H1 (cell line): Measurements from ENCODE around the gene HTR2C. TPM values are rescaled to one million over a fixed set of nuclear protein-coding genes. Genes with fewer than 3 reads are reported as not detected.

ENCODE experiments used
- CTCF ChIA-PET: fragments of 300-600 bp; sonication (Branson Sonifier 250); formaldehyde crosslinking; loops from one replicate; lab custom pipeline; 2021; ENCODE audit not compliant: partially characterized antibody; lab: Charles Lee
- POLR2A ChIA-PET: fragments of 300-600 bp; sonication (Branson Sonifier 250); formaldehyde crosslinking; loops from one replicate; lab custom pipeline; 2021; ENCODE audit warnings: inconsistent platforms; ENCODE audit not compliant: partially characterized antibody; lab: Charles Lee
- DNase-seq, 2 experiments: peaks; one replicate each; pipeline versions ENCODE4 v3.0.0 to v3.0.0-alpha.2; 2010 to 2022; ENCODE audit warnings: low spot score in 2 of 2, low read depth in 1 of 2, mixed read lengths in 1 of 2
- FAIRE-seq: peaks from 2 replicates; lab custom pipeline; 2011; peaks lifted over from hg19 to GRCh38; lab: Jason Lieb, UNC
- H2AFZ ChIP-seq: 2 replicates; pipeline ENCODE4 v1.8.1; 2012; ENCODE audit warnings: low read length, inconsistent platforms
- H2AK5ac ChIP-seq: 2 replicates; pipeline ENCODE4 v1.6.1; 2013; ENCODE audit warnings: low read depth, low read length
- H2BK120ac ChIP-seq: replicated peaks from 2 replicates; pipeline ENCODE3; 2013; ENCODE audit warnings: low read depth, low read length, inconsistent platforms
- H2BK12ac ChIP-seq: 2 replicates; pipeline ENCODE4 v1.6.1; 2013; ENCODE audit warnings: low read depth, low read length
- H2BK15ac ChIP-seq: 2 replicates; pipeline ENCODE4 v1.6.1; 2013; ENCODE audit warnings: low read length
- H2BK20ac ChIP-seq: 2 replicates; pipeline ENCODE4 v1.6.1; 2013; ENCODE audit warnings: low read length
- H2BK5ac ChIP-seq: 2 replicates; pipeline ENCODE4 v1.6.1; 2013; ENCODE audit warnings: low read depth, low read length
- H3K14ac ChIP-seq: 2 replicates; pipeline ENCODE4 v1.6.1; 2013; ENCODE audit warnings: inconsistent platforms; ENCODE audit not compliant: insufficient read length
- H3K18ac ChIP-seq: 2 replicates; pipeline ENCODE4 v1.6.1; 2013; ENCODE audit warnings: low read length; ENCODE audit errors: extremely low read depth
- H3K23ac ChIP-seq: 2 replicates; pipeline ENCODE4 v1.6.1; 2013; ENCODE audit warnings: inconsistent platforms; ENCODE audit not compliant: insufficient read length
- H3K23me2 ChIP-seq: 2 replicates; pipeline ENCODE4 v1.6.1; 2013; ENCODE audit warnings: low read depth, low read length
- H3K27ac ChIP-seq: 2 replicates; pipeline ENCODE4 v1.6.1; 2011; ENCODE audit warnings: low read depth, low read length, inconsistent platforms
- H3K27me3 ChIP-seq, 4 experiments: replicated peaks in 1 of 4; 1 replicate in 1 of 4; 2 replicates in 3 of 4; pipeline versions ENCODE4 v1.6.1 to v1.8.1; 2011 to 2013; ENCODE audit warnings: low read length in 3 of 4, mild to moderate bottlenecking in 3 of 4, inconsistent platforms in 2 of 4, mixed read lengths in 2 of 4, moderate library complexity in 1 of 4; ENCODE audit not compliant: control insufficient read depth in 3 of 4, insufficient read depth in 3 of 4; ENCODE audit errors: extremely low read depth in 1 of 4
- H3K36me3 ChIP-seq, 4 experiments: 2 replicates each; pipeline versions ENCODE4 v1.6.1 to v1.8.1; 2011 to 2013; ENCODE audit warnings: mild to moderate bottlenecking in 4 of 4, low read length in 3 of 4, moderate library complexity in 2 of 4, control low read depth in 1 of 4, inconsistent platforms in 1 of 4; ENCODE audit not compliant: insufficient read depth in 4 of 4, control insufficient read depth in 2 of 4
- H3K4ac ChIP-seq: replicated peaks from 2 replicates; pipeline ENCODE3; 2013; ENCODE audit warnings: low read length, low read depth, mixed read lengths, inconsistent platforms; ENCODE audit not compliant: insufficient read length
- H3K4me1 ChIP-seq, 4 experiments: replicated peaks in 1 of 4; 1 replicate in 1 of 4; 2 replicates in 3 of 4; pipeline versions ENCODE4 v1.6.1 to v1.8.1; 2011 to 2013; ENCODE audit warnings: low read length in 3 of 4, inconsistent platforms in 2 of 4, mixed read lengths in 1 of 4; ENCODE audit not compliant: insufficient read depth in 4 of 4, control insufficient read depth in 3 of 4
- H3K4me2 ChIP-seq, 2 experiments: 2 replicates each; pipeline versions ENCODE4 v1.6.1 to v1.8.1; 2011 to 2013; ENCODE audit warnings: low read depth in 2 of 2, low read length in 2 of 2, control low read depth in 1 of 2, inconsistent platforms in 1 of 2, mild to moderate bottlenecking in 1 of 2; ENCODE audit not compliant: insufficient read depth in 1 of 2
- H3K4me3 ChIP-seq, 4 experiments: fragments of 200-600, 300-600 bp in 1 of 4; sonication (generic), shearing (Covaris generic), sonication (Bioruptor Twin) in 1 of 4; 2 replicates each; pipeline versions ENCODE4 v1.5.1 to v1.8.1; 2011 to 2016; ENCODE audit warnings: low read length in 4 of 4, low read depth in 3 of 4, control low read depth in 2 of 4, inconsistent platforms in 2 of 4, mild to moderate bottlenecking in 2 of 4, mixed read lengths in 1 of 4, moderate library complexity in 1 of 4; ENCODE audit not compliant: insufficient read depth in 2 of 4; ENCODE audit errors: extremely low read depth in 1 of 4
- H3K56ac ChIP-seq: replicated peaks from 2 replicates; pipeline ENCODE3; 2013; ENCODE audit warnings: low read depth, mild to moderate bottlenecking, mixed read lengths, low read length, inconsistent platforms; ENCODE audit not compliant: insufficient read length
- H3K79me1 ChIP-seq: 2 replicates; pipeline ENCODE4 v1.6.1; 2013; ENCODE audit warnings: low read depth, low read length, control low read depth
- H3K79me2 ChIP-seq, 2 experiments: 2 replicates each; pipeline versions ENCODE4 v1.6.1 to v1.8.1; 2012 to 2013; ENCODE audit warnings: low read length in 2 of 2, mild to moderate bottlenecking in 2 of 2, inconsistent platforms in 1 of 2; ENCODE audit not compliant: insufficient read depth in 2 of 2, control insufficient read depth in 1 of 2
- H3K9ac ChIP-seq, 4 experiments: replicated peaks in 1 of 4; 1 replicate in 1 of 4; 2 replicates in 3 of 4; pipeline versions ENCODE4 v1.6.1 to v1.8.1; 2011 to 2013; ENCODE audit warnings: low read depth in 3 of 4, low read length in 3 of 4, control low read depth in 2 of 4, mild to moderate bottlenecking in 2 of 4, moderate library complexity in 2 of 4, inconsistent platforms in 1 of 4; ENCODE audit errors: extremely low read depth in 1 of 4
- H3K9me3 ChIP-seq, 2 experiments: 2 replicates each; pipeline versions ENCODE4 v1.6.1 to v1.8.1; 2012 to 2013; ENCODE audit warnings: mild to moderate bottlenecking in 2 of 2, moderate library complexity in 2 of 2, control low read depth in 1 of 2, inconsistent platforms in 1 of 2, low read depth in 1 of 2, low read length in 1 of 2, mixed read lengths in 1 of 2; ENCODE audit not compliant: insufficient read depth in 2 of 2
- H4K20me1 ChIP-seq, 2 experiments: replicated peaks in 1 of 2; 2 replicates each; pipeline versions ENCODE3 to v1.8.1; 2011 to 2013; ENCODE audit warnings: inconsistent platforms in 2 of 2, low read length in 2 of 2, mild to moderate bottlenecking in 1 of 2; ENCODE audit not compliant: insufficient read depth in 2 of 2, control insufficient read depth in 1 of 2
- H4K5ac ChIP-seq: 2 replicates; pipeline ENCODE4 v1.6.1; 2013; ENCODE audit warnings: low read length, low read depth, mixed read lengths, inconsistent platforms; ENCODE audit not compliant: insufficient read length
- H4K8ac ChIP-seq: 2 replicates; pipeline ENCODE4 v1.8.0; 2013; ENCODE audit warnings: mild to moderate bottlenecking, moderate library complexity, low read length, inconsistent platforms; ENCODE audit not compliant: insufficient read depth; ENCODE audit errors: extremely low read depth
- H4K91ac ChIP-seq: replicated peaks from 2 replicates; pipeline ENCODE3; 2013; ENCODE audit warnings: low read length, mixed read lengths, inconsistent platforms; ENCODE audit not compliant: insufficient read length
- KDM5A ChIP-seq: fragments of 200-600 bp; IDR thresholded peaks from 2 replicates; pipeline ENCODE4 v1.7.1; 2012; ENCODE audit warnings: mild to moderate bottlenecking, low read length, inconsistent platforms, mixed read lengths
- POLR2AphosphoS5 ChIP-seq: IDR thresholded peaks from 2 replicates; pipeline ENCODE4 v1.6.1; 2011; ENCODE audit warnings: low read depth, low read length
- RAD21 ChIP-seq, 2 experiments: IDR thresholded peaks in 1 of 2; conservative IDR thresholded peaks in 1 of 2; 2 replicates each; pipeline ENCODE4 v1.6.1; 2011; ENCODE audit warnings: low read depth in 2 of 2, low read length in 2 of 2, improper control_type of control experiment in 1 of 2, inconsistent platforms in 1 of 2, mild to moderate bottlenecking in 1 of 2, moderate library complexity in 1 of 2
- RNF2 ChIP-seq: fragments of 200-900, 300-1000 bp; sonication (generic); IDR thresholded peaks from 2 replicates; pipeline ENCODE4 v1.7.1; 2016; ENCODE audit warnings: borderline replicate concordance, low read depth, mild to moderate bottlenecking, antibody characterized with exemption, low read length; ENCODE audit not compliant: poor library complexity, severe bottlenecking; ENCODE audit errors: missing control alignments
- SUZ12 ChIP-seq: fragments of 200-600 bp; sonication (generic); IDR thresholded peaks from 2 replicates; pipeline ENCODE4 v1.6.1; 2012; ENCODE audit warnings: mild to moderate bottlenecking, inconsistent platforms, low read length, moderate library complexity, mixed read lengths
- WGBS, 2 experiments: shearing (Covaris generic) in 1 of 2; methylation state at CpG; one replicate each; pipeline versions ENCODE4 v1.1.6 to v1.1.7; 2013 to 2015; ENCODE audit warnings: low lambda C conversion rate in 2 of 2, mixed read lengths in 2 of 2, inconsistent platforms in 1 of 2, low coverage in 1 of 2, missing lambda C conversion rate in 1 of 2; ENCODE audit not compliant: insufficient replicate concordance in 2 of 2, insufficient coverage in 1 of 2, insufficient read length in 1 of 2; ENCODE audit errors: extremely low coverage in 1 of 2, missing lambda C conversion rate in 1 of 2; 5-methylcytosine and 5-hydroxymethylcytosine counted together
- polyA plus RNA-seq, 7 experiments: library from polyadenylated mRNA; depleted of rRNA in 3 of 7; stranded (reverse) in 5 of 7; unstranded in 2 of 7; fragments of >200 nt in 5 of 7; fragments of 200-250 nt in 2 of 7; gene quantifications; 1 replicate in 5 of 7; 2 replicates in 1 of 7; 4 replicates in 1 of 7; pipeline versions ENCODE4 v1.2.1 to v1.2.3, GENCODE V29; 2011 to 2013; ENCODE audit warnings: missing spikeins in 2 of 7, mixed read lengths in 2 of 7
- total RNA-seq: library from RNA; stranded (reverse); fragmentation: NEBNext Ultra II Directional; extraction: Animal tissue kit (Norgen Biotek cat#: 25700); gene quantifications from 2 replicates; pipeline ENCODE4 v1.2.1, GENCODE V29; 2021
- TF ChIP-seq, protein P1 (sequence below): IDR thresholded peaks from 2 replicates; pipeline ENCODE4 v1.6.1; 2012; ENCODE audit warnings: inconsistent platforms
- TF ChIP-seq, protein P2 (sequence below): IDR thresholded peaks from 2 replicates; pipeline ENCODE4 v1.6.1; 2012; ENCODE audit warnings: inconsistent platforms

HTR2C gene
- total and polyA plus RNA-seq, 2 of the 8 experiments (the other 6 are each of a cell fraction or from before 2014, with no cell fraction given) = 1.7 to 2.0 TPM

DNA sequence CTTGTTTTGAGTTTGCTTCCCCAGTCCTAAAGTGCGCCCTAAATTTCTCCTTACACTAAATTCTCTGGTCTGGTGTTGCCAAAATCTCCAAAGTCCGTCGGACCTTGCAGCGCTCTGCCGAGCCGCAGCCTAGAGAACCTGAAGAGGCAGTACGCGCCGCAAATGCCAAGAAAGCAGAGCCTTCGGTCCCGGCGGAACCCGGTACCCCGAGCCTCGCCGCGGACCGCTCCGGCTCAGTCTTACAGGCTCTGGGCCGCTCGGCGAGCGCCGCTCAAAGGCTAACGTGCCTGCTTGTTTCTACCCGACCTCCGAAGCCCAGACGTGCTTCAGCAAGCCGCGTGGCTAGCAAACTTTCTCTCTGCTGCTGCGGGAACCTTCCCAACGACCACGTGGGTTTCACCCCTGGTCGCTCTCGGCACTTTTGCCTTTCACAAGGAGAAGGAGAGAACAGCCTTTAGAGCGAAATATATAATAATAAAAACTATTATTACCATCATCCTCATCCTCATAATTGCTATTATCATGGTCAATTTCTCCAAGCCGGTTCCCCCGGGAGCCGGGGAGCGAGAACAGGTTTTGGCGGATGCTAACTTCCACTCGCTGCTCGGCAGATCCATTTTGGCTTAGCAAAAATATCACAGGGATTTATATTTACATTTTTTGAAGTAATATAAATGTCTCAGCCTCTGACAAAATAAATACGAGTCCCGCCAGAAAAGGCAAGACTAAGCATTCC lies 2.2 kb upstream of the HTR2C start:
- ChIA-PET POLR2A (interaction anchor here (1.3 kb wide), 1 partner anchor 543 kb away, joined by 3 read pairs; no protein-coding TSS in a partner anchor), CTCF (no interaction called here)
- Histone ChIP-seq H2AK5ac (no peak overlapping the region), H3K4me3 (peak overlapping the region; percentile 14 to 72 (median 25); a peak in 6 of 8 replicates), H3K18ac (peak overlapping the region; percentile 60; the same call in 1 of the 2 replicates), H4K5ac (no peak overlapping the region), H3K23me2 (peaks cover 3% of the 10 kb centered on the region; the same call in 1 of the 2 replicates), H3K23ac (no peak overlapping the region), H2BK20ac (no peak overlapping the region), H3K4me2 (peak overlapping the region; percentile 64 to 94), H2BK12ac (no peak overlapping the region), H4K20me1 (peaks cover 0 to 2% of the 10 kb centered on the region in 2 experiments), H3K79me2 (no peaks in the 10 kb centered on the region), H3K36me3 (no peaks in the 10 kb centered on the region), H4K8ac (no peak overlapping the region), H2BK5ac (no peak overlapping the region), H2BK15ac (no peak overlapping the region), H3K27ac (no peak overlapping the region), H3K9ac (0 out of 7 replicates have a peak overlapping the region, but pooled peaks of 1 of the 4 experiments have one; percentile 30), H3K79me1 (no peaks in the 10 kb centered on the region), H4K91ac (no peak overlapping the region), H3K4me1 (peaks cover 0 to 7% (median 4%) of the 10 kb centered on the region in 4 experiments; a peak in 5 of 7 replicates), H3K27me3 (peaks cover 12 to 62% (median 52%) of the 10 kb centered on the region in 4 experiments), H2BK120ac (no peak overlapping the region), H3K56ac (no peak overlapping the region), H3K4ac (no peak overlapping the region), H3K9me3 (no peaks in the 10 kb centered on the region), H3K14ac (no peak overlapping the region), H2AFZ (peak overlapping the region; percentile 53; the same call in 1 of the 2 replicates)
- WGBS, 2 experiments = 3% methylated on average over 39 of the region's 45 CpGs; no CpG with 5 or more reads in 1 of the 2 experiments
- TF ChIP-seq, protein P1, sequence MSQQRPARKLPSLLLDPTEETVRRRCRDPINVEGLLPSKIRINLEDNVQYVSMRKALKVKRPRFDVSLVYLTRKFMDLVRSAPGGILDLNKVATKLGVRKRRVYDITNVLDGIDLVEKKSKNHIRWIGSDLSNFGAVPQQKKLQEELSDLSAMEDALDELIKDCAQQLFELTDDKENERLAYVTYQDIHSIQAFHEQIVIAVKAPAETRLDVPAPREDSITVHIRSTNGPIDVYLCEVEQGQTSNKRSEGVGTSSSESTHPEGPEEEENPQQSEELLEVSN = peak; percentile 81
- TF ChIP-seq, protein P2, sequence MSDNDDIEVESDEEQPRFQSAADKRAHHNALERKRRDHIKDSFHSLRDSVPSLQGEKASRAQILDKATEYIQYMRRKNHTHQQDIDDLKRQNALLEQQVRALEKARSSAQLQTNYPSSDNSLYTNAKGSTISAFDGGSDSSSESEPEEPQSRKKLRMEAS = peak; percentile 82
- TF ChIP-seq RNF2 = peak; percentile 54
- no peak for TF ChIP-seq POLR2AphosphoS5
- TF ChIP-seq SUZ12 = peak; percentile 58
- TF ChIP-seq KDM5A = no peak
- peak; percentile 22 to 32; a peak in 3 of 4 replicates for TF ChIP-seq RAD21 (IDR thresholded peaks at IDR 0.05 in 1 of 2, conservative IDR thresholded peaks at IDR 0.05 in 1 of 2; ENCODE audit: low read depth in 2 of 2, low read length in 2 of 2)
- DNase-seq (peak in 1 of 2 experiments; percentile 50), FAIRE-seq (no peak)
